Ishikawa (cell line): ENCODE measurements around the gene GCLM.

Experiments
- CEBPB ChIP-seq: IDR thresholded peaks from 2 replicates; pipeline ENCODE4 v1.6.1; 2012
- EP300 ChIP-seq: IDR thresholded peaks from 2 replicates; pipeline ENCODE4 v1.6.1; 2012; ENCODE audit warnings: borderline replicate concordance
- RAD21 ChIP-seq: IDR thresholded peaks from 2 replicates; pipeline ENCODE4 v1.6.1; 2012; ENCODE audit warnings: low read depth
- ZBTB7A ChIP-seq: IDR thresholded peaks from 2 replicates; pipeline ENCODE4 v1.6.1; 2012; ENCODE audit warnings: low read depth
- TF ChIP-seq, protein P1 (sequence below): IDR thresholded peaks from 2 replicates; pipeline ENCODE4 v1.6.1; 2012
- TF ChIP-seq, protein P2 (sequence below): IDR thresholded peaks from 2 replicates; pipeline ENCODE4 v1.6.1; 2012

DNA sequence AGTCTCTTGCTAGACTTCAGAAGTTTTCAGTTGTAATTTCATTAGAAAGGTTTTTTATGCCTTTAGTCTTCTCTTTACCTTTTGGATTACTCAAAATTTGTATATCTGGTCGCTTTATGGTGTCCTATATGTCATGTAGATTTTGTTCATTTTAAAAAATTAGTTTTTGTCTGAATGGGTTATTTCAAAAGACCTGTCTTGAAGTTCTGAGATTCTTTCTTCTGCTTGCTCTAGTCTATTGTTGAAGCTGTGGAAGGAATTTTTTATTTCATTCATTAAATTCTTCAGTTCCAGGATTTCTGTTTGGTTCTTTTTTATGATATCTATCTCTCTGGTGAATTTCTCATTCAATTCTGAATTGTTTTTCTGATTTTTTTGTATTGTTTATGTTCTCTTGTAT is 46.5 kb upstream of the GCLM start:
- TF ChIP-seq CEBPB, result no peak
- TF ChIP-seq ZBTB7A, result no peak
- TF ChIP-seq RAD21, result no peak
- TF ChIP-seq, protein P1, sequence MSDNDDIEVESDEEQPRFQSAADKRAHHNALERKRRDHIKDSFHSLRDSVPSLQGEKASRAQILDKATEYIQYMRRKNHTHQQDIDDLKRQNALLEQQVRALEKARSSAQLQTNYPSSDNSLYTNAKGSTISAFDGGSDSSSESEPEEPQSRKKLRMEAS, result no peak
- TF ChIP-seq EP300, result no peak
- TF ChIP-seq, protein P2, sequence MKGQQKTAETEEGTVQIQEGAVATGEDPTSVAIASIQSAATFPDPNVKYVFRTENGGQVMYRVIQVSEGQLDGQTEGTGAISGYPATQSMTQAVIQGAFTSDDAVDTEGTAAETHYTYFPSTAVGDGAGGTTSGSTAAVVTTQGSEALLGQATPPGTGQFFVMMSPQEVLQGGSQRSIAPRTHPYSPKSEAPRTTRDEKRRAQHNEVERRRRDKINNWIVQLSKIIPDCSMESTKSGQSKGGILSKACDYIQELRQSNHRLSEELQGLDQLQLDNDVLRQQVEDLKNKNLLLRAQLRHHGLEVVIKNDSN, result no peak
